ENCODE results near the gene CCDC60.
A peak's percentile ranks its signal among the peaks of the same experiment; 100 is the strongest.

CCDC60 gene

GRCh38 chr12:119385659-119386058 lies 51.1 kb downstream of the CCDC60 start:
- no peak for DNase-seq (ENCODE audit: low read depth)

- no peak for DNase-seq (ENCODE audit: low read depth)
Observed at GRCh38 chr12:119389687-119390086, 55.2 kb downstream of the CCDC60 start.

GRCh38 chr12:119391673-119392072 lies 57.1 kb downstream of the CCDC60 start:
- DNase-seq (ENCODE audit: low read depth), result no peak

- DNase-seq (ENCODE audit: low read depth), result no peak
Observed at GRCh38 chr12:119393677-119394076, 59.1 kb downstream of the CCDC60 start.

GRCh38 chr12:119397540-119397939 lies 63.0 kb downstream of the CCDC60 start:
- DNase-seq (ENCODE audit: low read depth), result no peak

- no peak for DNase-seq (ENCODE audit: low read depth)
Observed at GRCh38 chr12:119398190-119398589, 63.7 kb downstream of the CCDC60 start.

GRCh38 chr12:119399301-119399700 lies 64.8 kb downstream of the CCDC60 start:
- no peak for DNase-seq (ENCODE audit: low read depth)

GRCh38 chr12:119406308-119406707 lies 71.8 kb downstream of the CCDC60 start:
- no peak for DNase-seq (ENCODE audit: low read depth)

GRCh38 chr12:119406811-119407210 lies 72.3 kb downstream of the CCDC60 start:
- DNase-seq (ENCODE audit: low read depth), result no peak

GRCh38 chr12:119409043-119409442 lies 74.5 kb downstream of the CCDC60 start:
- no peak for DNase-seq (ENCODE audit: low read depth)

- DNase-seq (ENCODE audit: low read depth), result no peak
Observed at GRCh38 chr12:119410396-119410795, 75.9 kb downstream of the CCDC60 start.

GRCh38 chr12:119412306-119412705 lies 77.8 kb downstream of the CCDC60 start:
- no peak for DNase-seq (ENCODE audit: low read depth)

- peak; percentile 59 for DNase-seq (ENCODE audit: low read depth)
Observed at GRCh38 chr12:119412811-119413794, 78.6 kb downstream of the CCDC60 start.

GRCh38 chr12:119415714-119416113 lies 81.2 kb downstream of the CCDC60 start:
- DNase-seq (ENCODE audit: low read depth), result no peak

GRCh38 chr12:119417440-119417839 lies 82.9 kb downstream of the CCDC60 start:
- DNase-seq (ENCODE audit: low read depth), result no peak

GRCh38 chr12:119419381-119419780 lies 84.9 kb downstream of the CCDC60 start:
- DNase-seq (ENCODE audit: low read depth), result no peak

- no peak for DNase-seq (ENCODE audit: low read depth)
Observed at GRCh38 chr12:119423285-119423684, 88.8 kb downstream of the CCDC60 start.

- no peak for DNase-seq (ENCODE audit: low read depth)
Observed at GRCh38 chr12:119425623-119426022, 91.1 kb downstream of the CCDC60 start.

GRCh38 chr12:119431151-119431550 lies 96.6 kb downstream of the CCDC60 start:
- DNase-seq (ENCODE audit: low read depth), result no peak

- no peak for DNase-seq (ENCODE audit: low read depth)
Observed at GRCh38 chr12:119432949-119433348, 98.4 kb downstream of the CCDC60 start.

- DNase-seq (ENCODE audit: low read depth), result no peak
Observed at GRCh38 chr12:119440803-119441360, 106.4 kb downstream of the CCDC60 start.

- peak; percentile 29 for DNase-seq (ENCODE audit: low read depth)
Observed at GRCh38 chr12:119444462-119445044, 110.0 kb downstream of the CCDC60 start.

GRCh38 chr12:119446459-119446858 lies 111.9 kb downstream of the CCDC60 start:
- DNase-seq (ENCODE audit: low read depth), result peak; percentile 12

All from iris pigment epithelial cell (primary cell).